GM19467 (cell line): ENCODE results near the gene HTR3E.
"Not testable (repeated sequence)": the region's sequence is repeated elsewhere in the genome, so short reads cannot be mapped to it uniquely, and the experiment has no call there.

Experiments
- ATAC-seq: cut with Tn5 transposase; IDR thresholded peaks from one replicate; pipeline ENCODE4 v1.9.1; 2021; ENCODE audit warnings: mild to moderate bottlenecking, moderate library complexity; ENCODE audit not compliant: unreplicated experiment

HTR3E gene

DNA sequence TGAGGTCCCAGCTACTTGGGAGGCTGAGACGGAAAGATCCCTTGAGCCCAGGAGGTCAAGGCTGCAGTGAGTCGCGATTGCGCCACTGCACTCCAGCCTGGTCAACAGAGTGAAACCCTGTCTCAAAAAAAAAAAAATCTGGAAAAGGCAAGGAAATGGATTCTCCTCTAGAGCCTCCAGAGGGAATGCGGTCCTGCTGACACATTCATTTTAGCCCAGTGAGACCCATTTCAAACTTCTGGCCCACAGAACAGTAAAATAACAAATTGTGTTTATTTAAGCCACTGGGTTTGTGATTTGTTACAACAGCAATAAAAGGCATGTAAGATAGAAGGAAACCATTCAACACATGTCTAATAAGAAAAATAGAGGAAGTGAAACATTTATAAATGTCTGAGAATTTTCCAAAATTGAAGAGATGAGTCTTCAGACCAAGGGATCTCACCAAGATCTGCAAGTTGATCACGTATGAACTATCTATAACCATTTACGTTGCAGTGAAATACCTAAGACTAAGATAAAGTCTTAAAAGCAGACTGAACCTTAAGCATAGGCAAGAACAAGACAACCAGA, at the start of gene HTR3E:
HTR3E (plus strand) TSS at position 254 of the 573 bp plus-strand sequence. CDS start 466 bp downstream, outside the sequence.
- ATAC-seq = no peak

- no peak for ATAC-seq
Observed at GRCh38 chr3:184050217-184050847, 46.5 kb upstream of the HTR3E start.

GRCh38 chr3:184052767-184053166, 44.1 kb upstream of the HTR3E start, which contains the start of gene HTR3C:
Gene HTR3C (plus strand): TSS chr3:184053047. CDS start chr3:184053081, 34 bp downstream.
- no peak for ATAC-seq

GRCh38 chr3:184058029-184058428, 38.8 kb upstream of the HTR3E start:
- ATAC-seq = no peak

DNA sequence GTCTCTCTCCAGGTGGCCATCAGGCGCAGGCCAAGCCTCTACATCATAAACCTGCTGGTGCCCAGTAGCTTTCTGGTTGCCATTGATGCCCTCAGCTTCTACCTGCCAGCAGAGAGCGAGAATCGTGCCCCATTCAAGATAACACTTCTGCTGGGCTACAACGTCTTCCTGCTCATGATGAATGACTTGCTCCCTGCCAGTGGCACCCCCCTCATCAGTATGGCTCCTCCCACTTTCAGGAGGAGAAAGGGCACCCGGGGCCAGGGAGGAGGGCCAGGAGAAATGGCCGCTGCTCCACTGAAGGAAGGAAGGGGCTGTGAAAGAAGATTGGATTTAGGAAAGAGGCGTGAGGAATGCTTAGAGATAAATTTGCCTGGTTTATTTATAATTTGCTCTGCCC, 37.4 kb upstream of the HTR3E start:
- no peak for ATAC-seq

DNA sequence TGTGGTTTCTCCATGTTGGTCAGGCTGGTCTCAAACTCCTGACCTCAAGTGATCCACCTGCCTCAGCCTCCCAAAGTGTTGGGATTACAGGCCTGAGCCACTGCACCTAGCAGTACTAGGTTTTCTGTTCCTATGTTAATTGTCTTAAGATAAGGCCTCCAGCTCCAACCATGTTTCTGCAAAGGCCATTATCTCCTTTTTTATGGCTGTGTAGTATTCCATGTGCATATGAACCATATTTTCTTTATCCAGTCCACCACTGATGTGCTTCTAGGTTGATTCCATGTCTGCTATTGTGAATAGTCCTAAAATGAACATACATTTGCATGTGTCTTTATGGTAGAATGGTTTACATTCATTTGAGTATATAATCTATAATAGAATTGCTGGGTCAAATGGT, 34.2 kb upstream of the HTR3E start:
- no peak for ATAC-seq

DNA sequence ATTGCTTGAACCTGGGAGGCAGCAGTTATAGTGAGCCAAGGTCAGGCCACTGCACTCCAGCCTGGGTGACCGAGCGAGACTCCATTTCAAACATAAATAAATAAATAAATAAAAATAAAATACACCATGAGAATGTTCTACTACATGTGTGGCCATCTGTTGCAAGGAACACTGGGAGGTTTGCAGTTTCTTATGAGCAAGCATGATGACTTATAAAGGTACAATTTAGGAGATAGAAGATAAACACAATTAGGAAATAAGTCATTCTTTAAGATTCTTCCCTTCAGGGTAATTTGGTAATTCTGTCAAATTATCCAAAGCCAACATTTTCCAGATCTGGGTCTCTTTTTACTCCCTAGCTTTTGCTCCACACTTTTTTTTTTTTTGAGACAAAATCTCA, 30.7 kb upstream of the HTR3E start:
- ATAC-seq = no peak

DNA sequence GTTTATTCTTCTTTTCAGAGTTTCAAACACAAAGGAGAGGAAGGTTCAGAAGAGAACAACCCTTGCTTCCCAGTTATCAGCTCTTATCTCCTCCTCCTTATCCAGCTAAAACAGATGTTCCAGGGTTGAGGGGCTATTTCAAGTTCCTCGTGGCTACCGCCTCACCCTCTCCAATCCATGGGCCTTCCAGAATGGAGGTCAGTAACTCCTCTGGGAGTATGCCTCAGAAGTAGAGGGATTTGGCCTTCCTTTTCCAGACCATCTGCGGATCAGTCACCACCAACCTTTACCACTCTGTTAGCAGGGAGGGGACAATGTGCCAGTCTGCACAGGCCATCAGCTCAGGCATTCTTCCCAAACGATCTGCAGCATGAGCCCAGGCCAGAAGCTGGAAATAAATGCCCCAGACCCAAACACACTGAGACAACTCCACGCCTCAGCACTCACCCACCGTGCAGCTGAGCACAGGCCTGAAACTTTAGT, 29.2 kb upstream of the HTR3E start:
- ATAC-seq = no peak

DNA sequence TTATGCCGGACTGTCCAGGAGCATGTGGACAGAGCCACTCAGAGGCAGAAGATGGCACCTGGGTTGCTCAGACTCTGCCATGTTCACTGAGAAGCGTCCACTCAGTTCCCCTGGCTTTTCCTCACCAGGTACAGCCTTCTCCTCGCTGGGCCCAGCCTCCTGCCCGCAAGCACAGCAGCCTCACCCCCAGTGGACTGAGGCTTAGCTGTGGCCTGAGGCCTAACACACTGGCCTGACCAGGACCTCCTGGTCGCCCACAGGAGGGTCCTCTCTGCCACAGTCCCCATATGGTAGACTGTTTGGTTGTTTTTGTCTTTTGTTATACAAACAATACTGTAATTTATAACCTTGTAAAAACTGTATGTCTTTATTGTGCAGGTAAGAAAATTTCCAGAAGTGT, 28.5 kb upstream of the HTR3E start:
- ATAC-seq = no peak

DNA sequence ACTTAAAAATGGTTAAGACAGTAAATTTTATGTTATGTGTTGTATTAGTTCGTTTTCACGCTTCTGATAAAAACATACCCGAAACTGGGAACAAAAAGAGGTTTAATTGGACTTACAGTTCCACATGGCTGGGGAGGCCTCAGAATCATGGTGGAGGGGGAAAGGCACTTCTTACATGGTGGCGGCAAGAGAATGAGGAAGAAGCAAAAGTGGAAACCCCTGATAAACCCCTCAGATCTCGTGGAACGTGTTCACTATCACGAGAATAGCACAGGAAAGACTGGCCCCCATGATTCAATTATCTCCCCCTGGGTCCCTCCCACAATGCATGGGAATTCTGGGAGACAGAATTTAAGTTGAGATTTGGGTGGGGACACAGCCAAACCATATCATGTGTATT, 25.7 kb upstream of the HTR3E start:
- ATAC-seq = not testable (repeated sequence)

GRCh38 chr3:184073621-184074020, 23.2 kb upstream of the HTR3E start:
- ATAC-seq = no peak

DNA sequence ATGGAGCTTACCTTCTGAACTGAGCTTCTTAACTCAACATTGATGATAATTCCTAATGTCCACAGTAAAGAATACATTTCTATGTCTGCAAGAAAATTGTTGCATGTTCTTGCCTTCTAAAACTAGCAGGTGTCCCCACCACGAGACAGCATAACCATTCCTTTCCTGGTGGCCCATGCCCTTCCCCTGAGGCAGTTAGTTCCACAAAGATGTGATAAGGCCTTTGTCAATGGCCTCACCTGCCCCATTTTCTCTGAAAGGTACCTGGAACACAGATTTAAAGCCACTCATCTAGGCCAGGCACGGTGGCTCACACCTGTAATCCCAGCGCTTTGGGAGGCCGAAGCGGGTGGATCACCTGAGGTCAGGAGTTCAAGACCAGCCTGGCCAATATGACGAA, 21.0 kb upstream of the HTR3E start:
- no peak for ATAC-seq

DNA sequence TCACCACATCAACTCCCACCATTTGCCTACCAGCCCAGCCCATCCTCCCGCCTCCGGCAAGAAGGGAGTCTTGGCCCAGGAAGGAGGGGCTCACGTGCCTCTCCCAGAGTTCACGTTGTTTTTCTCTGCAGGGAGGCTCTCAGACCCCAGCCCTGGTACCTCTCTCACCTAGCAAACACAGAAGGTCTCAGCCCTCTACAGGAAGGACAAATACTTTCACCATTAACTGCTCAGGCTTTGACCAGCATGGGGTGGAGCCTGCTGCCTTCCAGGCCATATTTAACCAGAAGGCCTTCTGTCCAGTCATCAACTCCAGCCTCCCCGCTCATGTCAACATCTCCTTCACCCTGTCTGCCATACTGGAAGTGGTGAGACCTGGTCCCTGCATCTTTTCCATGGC, 19.0 kb upstream of the HTR3E start:
- no peak for ATAC-seq

DNA sequence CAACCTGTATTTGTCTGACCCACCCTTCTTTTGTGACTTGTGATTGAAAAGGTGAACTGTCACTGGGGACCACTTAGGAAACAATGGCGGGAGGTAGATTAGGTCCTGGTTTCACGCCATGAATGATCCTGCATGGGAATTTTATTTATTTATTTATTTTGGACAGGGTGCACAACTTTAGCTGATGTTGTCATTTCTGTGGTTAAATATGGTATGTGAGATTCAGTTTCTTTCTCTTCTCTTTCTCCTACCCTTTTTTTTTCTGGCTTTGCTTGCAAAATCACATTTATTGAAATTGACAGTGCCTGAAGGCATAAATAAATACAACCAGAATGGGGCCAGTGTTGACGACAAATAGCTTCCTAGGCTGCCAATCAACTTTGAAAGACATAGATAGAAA, 18.0 kb upstream of the HTR3E start:
- ATAC-seq = no peak

DNA sequence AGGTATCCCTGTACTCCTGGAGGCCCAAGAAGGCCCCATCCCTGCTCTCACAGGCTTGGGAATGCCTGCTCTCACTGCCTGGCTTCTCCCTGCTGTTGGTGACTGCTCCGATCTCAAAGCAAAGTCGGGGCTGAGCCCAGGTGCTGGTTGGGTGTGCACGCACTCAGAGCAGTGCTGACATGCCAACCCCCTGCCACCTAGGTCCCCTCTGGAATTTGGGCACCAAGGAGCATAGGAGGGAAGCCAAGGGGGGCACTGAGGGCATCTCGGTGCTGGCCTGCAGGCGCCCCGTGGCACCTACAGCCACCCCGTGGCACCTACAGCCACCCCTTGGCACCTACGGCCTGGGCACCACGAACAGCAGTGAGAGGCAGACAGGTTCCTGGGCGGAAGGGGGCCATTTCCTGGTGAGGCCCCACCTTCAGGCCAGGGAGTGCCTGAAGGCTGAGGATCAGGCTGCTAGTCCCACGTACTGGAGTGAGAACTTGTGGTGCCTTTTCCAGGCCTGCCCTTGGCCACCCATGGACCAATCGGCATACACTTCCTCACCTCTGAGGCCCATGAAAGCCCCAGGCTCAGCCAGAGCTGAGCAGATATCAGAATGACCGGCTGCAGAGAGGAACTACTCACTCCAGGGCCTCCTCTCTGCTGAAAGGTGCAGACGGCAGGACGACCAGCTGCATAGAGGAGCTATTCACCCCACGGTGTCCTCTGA, 15.6 kb upstream of the HTR3E start:
- ATAC-seq = no peak

- ATAC-seq = no peak
Observed at GRCh38 chr3:184082034-184082433, 14.8 kb upstream of the HTR3E start.

GRCh38 chr3:184082465-184082864, 14.4 kb upstream of the HTR3E start:
- no peak for ATAC-seq

DNA sequence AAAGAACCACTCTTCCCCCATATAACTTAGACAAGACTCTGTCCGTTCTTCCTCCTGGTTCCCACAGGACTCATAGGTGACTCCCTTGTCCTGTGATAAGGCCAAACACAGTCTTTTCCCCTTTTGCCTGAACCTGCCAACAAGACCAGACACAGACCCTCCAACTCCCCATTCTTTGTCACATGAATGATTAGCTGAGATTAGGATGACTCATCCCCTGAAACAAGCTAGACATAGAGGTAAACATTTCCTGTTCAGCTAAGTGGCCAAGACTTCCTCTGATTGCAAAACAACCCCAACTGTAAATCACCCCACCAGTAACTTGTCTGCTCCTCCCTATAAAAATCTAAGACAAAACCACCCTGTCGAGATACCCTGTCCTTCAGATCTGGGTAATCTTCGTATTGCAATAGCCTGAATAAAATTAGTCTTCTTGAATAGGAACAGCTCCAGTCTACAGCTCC, 11.4 kb upstream of the HTR3E start:
- ATAC-seq = no peak

DNA sequence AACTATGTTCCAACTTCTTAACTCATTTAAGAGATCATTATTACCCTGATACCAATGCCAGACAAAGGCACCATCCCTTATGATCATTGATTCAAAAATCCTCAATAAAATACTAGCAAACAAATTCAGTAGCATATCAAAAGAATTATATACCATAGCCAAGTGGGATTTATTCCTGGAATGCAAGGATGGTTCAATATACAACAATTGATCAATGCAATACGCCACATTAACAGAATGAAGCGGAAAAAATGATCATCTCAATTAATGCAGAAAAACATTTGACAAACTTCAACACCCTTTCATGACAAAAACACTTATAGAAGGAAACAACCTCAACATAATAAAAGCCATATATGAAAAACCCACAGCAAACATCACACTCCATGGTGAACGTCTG, 4.7 kb upstream of the HTR3E start:
- no peak for ATAC-seq

- ATAC-seq = no peak
Observed at GRCh38 chr3:184097556-184097955, 692 bp downstream of the HTR3E start.

DNA sequence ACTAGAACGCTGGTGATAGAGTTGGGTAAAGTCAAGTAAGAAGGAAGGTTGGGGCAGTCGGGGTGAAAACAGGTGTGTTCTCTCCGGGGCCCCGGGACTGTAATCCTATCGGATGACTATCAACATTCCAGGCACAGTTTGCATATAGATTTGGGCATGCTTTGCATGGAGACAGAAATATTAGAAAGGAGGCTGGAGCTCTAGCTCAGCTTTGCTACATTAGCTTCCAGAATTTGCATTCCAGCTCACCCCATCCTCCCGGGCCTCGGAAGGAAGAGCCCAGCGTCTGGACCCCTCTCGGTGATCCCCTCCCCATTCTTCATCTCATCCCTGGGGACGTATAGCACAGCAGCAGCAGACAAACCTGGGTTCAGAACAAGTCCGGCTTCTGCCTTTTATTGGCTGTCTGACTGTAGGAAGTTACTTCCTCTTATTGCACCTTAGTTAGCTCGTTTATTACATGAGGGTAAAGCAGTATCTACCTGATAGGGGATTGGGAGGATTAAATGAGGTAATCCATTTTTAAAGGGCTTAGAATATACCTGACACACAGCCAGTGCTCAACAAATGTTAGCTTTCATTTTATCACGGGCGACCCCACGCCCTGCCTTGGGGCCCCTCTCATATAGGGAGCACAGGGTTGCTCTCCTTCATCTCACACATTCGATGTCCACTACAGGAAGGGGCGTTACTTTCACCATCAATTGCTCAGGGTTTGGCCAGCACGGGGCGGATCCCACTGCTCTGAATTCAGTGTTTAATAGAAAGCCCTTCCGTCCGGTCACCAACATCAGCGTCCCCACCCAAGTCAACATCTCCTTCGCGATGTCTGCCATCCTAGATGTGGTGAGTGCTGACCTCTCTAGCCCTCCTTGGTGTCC, 3.2 kb downstream of the HTR3E start:
- ATAC-seq = no peak
